ENCODE data around the gene KREMEN1. TPM values are rescaled to one million over a fixed set of nuclear protein-coding genes. Genes with fewer than 3 reads are reported as not detected.
A peak's percentile ranks its signal among the peaks of the same experiment; 100 is the strongest.

The KREMEN1 gene
- total and polyA plus RNA-seq, 2 experiments from 2014 or later: 1.8 to 3.8 TPM

GRCh38 chr22:29028468-29028867 is 44.4 kb upstream of the KREMEN1 start (continued):
- TF ChIP-seq ZNF462 (CRISPR knock-in tag; IDR thresholded peaks at IDR 0.05) (no peak), ZNF331 (CRISPR knock-in tag; IDR thresholded peaks at IDR 0.05; ENCODE audit: low read depth) (no peak), POLR2AphosphoS5 (IDR thresholded peaks at IDR 0.05; ENCODE audit: low read depth) (no peak), CREB1 (CRISPR knock-in tag; IDR thresholded peaks at IDR 0.05; ENCODE audit: low read depth) (no peak)

GRCh38 chr22:29029202-29030000 is 43.4 kb upstream of the KREMEN1 start:
- Mint-ChIP-seq H3K36me3 (ENCODE audit: low read depth) (peaks cover 6% of the 10 kb centered on the region; the same call in 2 of the 3 replicates), H3K27ac (no peak overlapping the region), H3K4me3 (peak overlapping the region; percentile 80), H3K27me3 (ENCODE audit: insufficient read depth, low read depth, poor library complexity) (peaks cover 6% of the 10 kb centered on the region), H3K4me1 (peaks cover 49% of the 10 kb centered on the region), H3K9me3 (no peaks in the 10 kb centered on the region)
- H2AFZ ChIP-seq: no peak overlapping the region
- peak overlapping the region; percentile 62 for H3K4me3 ChIP-seq
- peaks cover 67% of the 10 kb centered on the region for H3K79me2 ChIP-seq (replicated peaks; ENCODE audit: insufficient read depth)
- no peaks in the 10 kb centered on the region for H4K20me1 ChIP-seq (replicated peaks; ENCODE audit: insufficient read depth)
- H3F3A ChIP-seq (replicated peaks; ENCODE audit: low read depth): peaks cover 5% of the 10 kb centered on the region; the same call in 1 of the 2 replicates
- no peaks in the 10 kb centered on the region for H3K9me2 ChIP-seq (ENCODE audit: insufficient read depth)
- peak overlapping the region; percentile 70; the same call in 1 of the 2 replicates for H3K27ac ChIP-seq (ENCODE audit: low read depth)
- H3K27me3 ChIP-seq (ENCODE audit: insufficient read depth): no peaks in the 10 kb centered on the region
- DNase-seq (ENCODE audit: low spot score) (no peak), ATAC-seq (no peak)
- H3K36me3 ChIP-seq (ENCODE audit: insufficient read depth): no peaks in the 10 kb centered on the region
- peaks cover 34% of the 10 kb centered on the region for H3K4me1 ChIP-seq (ENCODE audit: insufficient read depth)
- H3K4me2 ChIP-seq: peak overlapping the region; percentile 85
- TF ChIP-seq POLR2AphosphoS5 (IDR thresholded peaks at IDR 0.05; ENCODE audit: low read depth): no peak
- no peak for TF ChIP-seq CTCF (conservative IDR thresholded peaks at IDR 0.05; ENCODE audit: low read depth in 2 of 2)
- no peak for TF ChIP-seq EZH2 (IDR thresholded peaks at IDR 0.05; ENCODE audit: low read depth, unreplicated experiment)
- TF ChIP-seq REST (IDR thresholded peaks at IDR 0.05; ENCODE audit: unreplicated experiment): no peak
- no peak for TF ChIP-seq EZH2phosphoT487 (IDR thresholded peaks at IDR 0.05; ENCODE audit: unreplicated experiment)
- no peak for TF ChIP-seq ZNF114 (CRISPR knock-in tag; IDR thresholded peaks at IDR 0.05)
- TF ChIP-seq ZNF331 (CRISPR knock-in tag; IDR thresholded peaks at IDR 0.05; ENCODE audit: low read depth): no peak
- TF ChIP-seq CREB1 (CRISPR knock-in tag; IDR thresholded peaks at IDR 0.05; ENCODE audit: low read depth): no peak
- no peak for TF ChIP-seq JUNB (IDR thresholded peaks at IDR 0.05; ENCODE audit: unreplicated experiment)
- no peak for TF ChIP-seq STAT1 (IDR thresholded peaks at IDR 0.05; ENCODE audit: unreplicated experiment)
